Fibroblast of skin of abdomen (primary cell): Measurements from ENCODE around the gene SSUH2. TPM values are rescaled to one million over a fixed set of nuclear protein-coding genes. Genes with fewer than 3 reads are reported as not detected.
"Not testable (repeated sequence)": the region's sequence is repeated elsewhere in the genome, so short reads cannot be mapped to it uniquely, and the experiment has no call there.

Experiments
- DNase-seq: peaks from one replicate; pipeline ENCODE4 v3.0.0-alpha.2; 2013
- polyA plus RNA-seq, 2 experiments: library from polyadenylated mRNA; unstranded; fragments of 120-200 nt; gene quantifications; one replicate each; pipeline ENCODE4 v1.2.1, GENCODE V29; 2013; ENCODE audit not compliant: insufficient read length in 2 of 2

SSUH2 gene
- 0.26 TPM for polyA plus RNA-seq (2013, experiment 1 of 2; ENCODE audit: insufficient read length)
- 0.15 TPM for polyA plus RNA-seq (2013, experiment 2 of 2; ENCODE audit: insufficient read length)

GRCh38 chr3:8644748-8645390 lies at the start of gene SSUH2:
Gene SSUH2 (minus strand): TSS chr3:8644798. CDS start chr3:8644758, 40 bp downstream.
- DNase-seq, result no peak

GRCh38 chr3:8691295-8691694 lies 46.7 kb upstream of the SSUH2 start:
- DNase-seq, result not testable (repeated sequence)

GRCh38 chr3:8684992-8685391 lies 40.4 kb upstream of the SSUH2 start:
- not testable (repeated sequence) for DNase-seq

GRCh38 chr3:8682850-8683574 lies 38.4 kb upstream of the SSUH2 start:
- not testable (repeated sequence) for DNase-seq

GRCh38 chr3:8681881-8682538 lies 37.4 kb upstream of the SSUH2 start:
- not testable (repeated sequence) for DNase-seq

- DNase-seq, result no peak
Measured at GRCh38 chr3:8681349-8681748, 36.8 kb upstream of the SSUH2 start.

GRCh38 chr3:8679817-8680553 lies 35.4 kb upstream of the SSUH2 start:
- DNase-seq, result not testable (repeated sequence)

GRCh38 chr3:8678751-8679150 lies 34.2 kb upstream of the SSUH2 start:
- DNase-seq, result no peak

- not testable (repeated sequence) for DNase-seq
Measured at GRCh38 chr3:8677258-8677657, 32.7 kb upstream of the SSUH2 start.

GRCh38 chr3:8675591-8675990 lies 31.0 kb upstream of the SSUH2 start:
- DNase-seq, result not testable (repeated sequence)

GRCh38 chr3:8673083-8673737 lies 28.6 kb upstream of the SSUH2 start:
- DNase-seq, result no peak

GRCh38 chr3:8669019-8669418 lies 24.4 kb upstream of the SSUH2 start:
- DNase-seq, result no peak

GRCh38 chr3:8668216-8668615 lies 23.6 kb upstream of the SSUH2 start:
- peak; percentile 16 for DNase-seq

GRCh38 chr3:8667463-8668091 lies 23.0 kb upstream of the SSUH2 start:
- no peak for DNase-seq

GRCh38 chr3:8665407-8665896 lies 20.9 kb upstream of the SSUH2 start:
- DNase-seq, result no peak

- peak; percentile 70 for DNase-seq
Measured at GRCh38 chr3:8663177-8664061, 18.8 kb upstream of the SSUH2 start.

- no peak for DNase-seq
Measured at GRCh38 chr3:8662594-8662993, 18.0 kb upstream of the SSUH2 start.

GRCh38 chr3:8660175-8661118 lies 15.8 kb upstream of the SSUH2 start:
- DNase-seq, result peak; percentile 60

GRCh38 chr3:8659242-8659641 lies 14.6 kb upstream of the SSUH2 start:
- DNase-seq, result no peak
